HCT116 (cell line): ENCODE measurements around the gene BCKDK. TPM values are rescaled to one million over a fixed set of nuclear protein-coding genes. Genes with fewer than 3 reads are reported as not detected.

Experiments
- ATAC-seq: fragments of 200-7000 bp; cut with Tn5 transposase; 2 replicates; pipeline ENCODE4 v1.9.1; 2020; ENCODE audit warnings: mild to moderate bottlenecking, moderate library complexity
- BruUV-seq: library from RNA; stranded (reverse); fragments of 400-500 nt; replicated peaks from 2 replicates; lab custom pipeline; 2021; lab: Mats Ljungman, UMichigan
- CTCF ChIA-PET: fragments of 300-600 bp; sonication (Branson Sonifier 250); formaldehyde crosslinking; loops from one replicate; lab custom pipeline; 2021; ENCODE audit warnings: antibody characterized with exemption; lab: Charles Lee
- POLR2A ChIA-PET: fragments of 300-600, 350-600 bp; sonication (Branson Sonifier 250); formaldehyde crosslinking; loops from one replicate; lab custom pipeline; 2021; ENCODE audit warnings: antibody characterized with exemption; lab: Charles Lee
- RAD21 ChIA-PET, 2 experiments: fragments of 300-600 bp; sonication (Branson Sonifier 250); formaldehyde crosslinking; loops; one replicate each; lab custom pipeline; 2023; ENCODE audit warnings: low total read pairs in 2 of 2; ENCODE audit not compliant: uncharacterized antibody in 2 of 2, unreplicated experiment in 2 of 2, low non-redundant PET in 1 of 2; lab: Charles Lee
- DNase-seq: peaks from one replicate; pipeline ENCODE4 v3.0.0-alpha.2; 2010; ENCODE audit warnings: low read depth, low spot score
- H2AFZ ChIP-seq: fragments of 200-600 bp; shearing (Covaris generic), sonication (generic); 2 replicates; pipeline ENCODE4 v1.6.1; 2017; ENCODE audit warnings: low read depth, mixed run types, mixed read lengths, antibody characterized with exemption, low read length; ENCODE audit not compliant: poor library complexity, severe bottlenecking
- H3K27ac ChIP-seq: 2 replicates; pipeline ENCODE4 v1.5.1; 2012; ENCODE audit warnings: low read depth, low read length
- H3K27me3 ChIP-seq: fragments of 200-600 bp; sonication (generic); 2 replicates; pipeline ENCODE4 v1.6.1; 2016; ENCODE audit warnings: mixed run types, low read length, mixed read lengths; ENCODE audit not compliant: insufficient read depth
- H3K36me3 ChIP-seq, 2 experiments: fragments of 200-500 bp in 1 of 2; fragments of 200-600 bp in 1 of 2; sonication (Bioruptor generic) in 1 of 2; sonication (generic) in 1 of 2; 2 replicates each; pipeline versions ENCODE4 v1.5.1 to v1.6.1; 2014 to 2016; ENCODE audit warnings: low read length in 2 of 2, inconsistent platforms in 1 of 2, mixed read lengths in 1 of 2, mixed run types in 1 of 2; ENCODE audit not compliant: insufficient read depth in 2 of 2, control insufficient read depth in 1 of 2
- H3K4me1 ChIP-seq, 2 experiments: fragments of 200-600 bp in 1 of 2; sonication (generic) in 1 of 2; 2 replicates each; pipeline versions ENCODE4 v1.5.1 to v1.6.1; 2012 to 2017; ENCODE audit warnings: low read length in 2 of 2, inconsistent platforms in 1 of 2, mild to moderate bottlenecking in 1 of 2, mixed read lengths in 1 of 2, mixed run types in 1 of 2, moderate library complexity in 1 of 2; ENCODE audit not compliant: insufficient read depth in 2 of 2, control insufficient read depth in 1 of 2
- H3K4me2 ChIP-seq: fragments of 200-600 bp; sonication (generic); 2 replicates; pipeline ENCODE4 v1.6.1; 2017; ENCODE audit warnings: mixed run types, low read length, mixed read lengths
- H3K4me3 ChIP-seq, 2 experiments: fragments of 200-600 bp in 1 of 2; sonication (generic) in 1 of 2; replicated peaks in 1 of 2; 2 replicates each; pipeline ENCODE4 v1.5.1; 2011 to 2016; ENCODE audit warnings: low read length in 2 of 2, control low read depth in 1 of 2, low read depth in 1 of 2, mild to moderate bottlenecking in 1 of 2, mixed read lengths in 1 of 2, mixed run types in 1 of 2
- H3K79me2 ChIP-seq: fragments of 200-600 bp; sonication (generic); 2 replicates; pipeline ENCODE4 v1.6.1; 2017; ENCODE audit warnings: mild to moderate bottlenecking, mixed run types, low read length, moderate library complexity, mixed read lengths; ENCODE audit not compliant: insufficient read depth
- H3K9ac ChIP-seq: fragments of 200-600 bp; sonication (generic); 2 replicates; pipeline ENCODE4 v1.6.1; 2016; ENCODE audit warnings: low read length, mixed read lengths
- H3K9me2 ChIP-seq: fragments of 200-600 bp; sonication (generic), shearing (Covaris generic); 2 replicates; pipeline ENCODE4 v1.6.1; 2017; ENCODE audit warnings: mixed run types, mild to moderate bottlenecking, moderate library complexity; ENCODE audit not compliant: insufficient read depth
- H3K9me3 ChIP-seq, 2 experiments: fragments of 200-500 bp in 1 of 2; fragments of 200-600 bp in 1 of 2; sonication (Bioruptor generic) in 1 of 2; sonication (generic) in 1 of 2; 2 replicates each; pipeline ENCODE4 v1.6.1; 2014 to 2017; ENCODE audit warnings: low read length in 2 of 2, mixed read lengths in 2 of 2, inconsistent platforms in 1 of 2, low read depth in 1 of 2, mild to moderate bottlenecking in 1 of 2, mixed run types in 1 of 2, moderate library complexity in 1 of 2; ENCODE audit not compliant: control insufficient read depth in 1 of 2, insufficient read depth in 1 of 2
- H4K20me1 ChIP-seq: fragments of 200-600 bp; sonication (generic), shearing (Covaris generic); 2 replicates; pipeline ENCODE4 v1.6.1; 2017; ENCODE audit warnings: mixed run types, mild to moderate bottlenecking, moderate library complexity; ENCODE audit not compliant: insufficient read depth
- CBX3 ChIP-seq: IDR thresholded peaks from 2 replicates; pipeline ENCODE4 v1.6.1; 2012; ENCODE audit warnings: low read depth
- CEBPB ChIP-seq: IDR thresholded peaks from 2 replicates; pipeline ENCODE4 v1.6.1; 2012; ENCODE audit warnings: low read depth
- EGR1 ChIP-seq: IDR thresholded peaks from 2 replicates; pipeline ENCODE4 v1.6.1; 2012; ENCODE audit warnings: low read depth
- ELF1 ChIP-seq: IDR thresholded peaks from 2 replicates; pipeline ENCODE4 v1.6.1; 2012; ENCODE audit warnings: low read depth, borderline replicate concordance
- EZH2phosphoT487 ChIP-seq: fragments of 200-600 bp; IDR thresholded peaks from 2 replicates; pipeline ENCODE4 v1.6.1; 2018; ENCODE audit warnings: antibody characterized with exemption, borderline replicate concordance
- FOSL1 ChIP-seq: IDR thresholded peaks from 2 replicates; pipeline ENCODE4 v1.6.1; 2012; ENCODE audit warnings: low read depth
- JUND ChIP-seq: IDR thresholded peaks from 2 replicates; pipeline ENCODE4 v1.6.1; 2012
- POLR2A ChIP-seq: IDR thresholded peaks from 2 replicates; pipeline ENCODE4 v1.7.0; 2011; ENCODE audit warnings: borderline replicate concordance; ENCODE audit not compliant: insufficient read depth, insufficient read length; ENCODE audit errors: extremely low read depth
- POLR2AphosphoS5 ChIP-seq: IDR thresholded peaks from 2 replicates; pipeline ENCODE4 v1.6.1; 2011; ENCODE audit warnings: mild to moderate bottlenecking, low read depth, low read length, moderate library complexity
- RAD21 ChIP-seq: IDR thresholded peaks from 2 replicates; pipeline ENCODE4 v1.6.1; 2012; ENCODE audit warnings: low read depth, mild to moderate bottlenecking
- SIN3A ChIP-seq: IDR thresholded peaks from 2 replicates; pipeline ENCODE4 v1.6.1; 2012; ENCODE audit warnings: low read depth
- SP1 ChIP-seq: IDR thresholded peaks from 2 replicates; pipeline ENCODE4 v1.6.1; 2012; ENCODE audit warnings: low read depth
- SRF ChIP-seq: IDR thresholded peaks from 2 replicates; pipeline ENCODE4 v1.6.1; 2012; ENCODE audit warnings: low read depth
- TCF7L2 ChIP-seq: IDR thresholded peaks from 2 replicates; pipeline ENCODE4 v1.7.0; 2011; ENCODE audit warnings: borderline replicate concordance, inconsistent platforms; ENCODE audit not compliant: insufficient read depth, insufficient read length; ENCODE audit errors: extremely low read depth
- ZFX ChIP-seq: fragments of 450-650 bp; IDR thresholded peaks from 2 replicates; pipeline ENCODE4 v1.6.1; 2017
- intact Hi-C: fragments of 100-400 bp; cut with micrococcal nuclease; formaldehyde crosslinking; loops from 2 replicates; pipeline ENCODE4 v1.10.0; 2022
- total RNA-seq: library from RNA; stranded (reverse); gene quantifications from one replicate; pipeline ENCODE4 v1.2.1, GENCODE V29; 2021; ENCODE audit not compliant: unreplicated experiment
- TF ChIP-seq, protein P1 (sequence below): IDR thresholded peaks from 2 replicates; pipeline ENCODE4 v1.6.1; 2012
- TF ChIP-seq, protein P2 (sequence below), 3 experiments: fragments of 200-600 bp in 1 of 3; sonication (generic) in 1 of 3; IDR thresholded peaks in 2 of 3; conservative IDR thresholded peaks in 1 of 3; 2 replicates each; pipeline ENCODE4 v1.5.1; 2012 to 2017; ENCODE audit warnings: low read depth in 2 of 3, low read length in 2 of 3, antibody characterized with exemption in 1 of 3, borderline replicate concordance in 1 of 3, control low read depth in 1 of 3, mild to moderate bottlenecking in 1 of 3, mixed read lengths in 1 of 3, mixed run types in 1 of 3, moderate library complexity in 1 of 3; ENCODE audit not compliant: insufficient read depth in 1 of 3

Gene BCKDK
- total RNA-seq, 1 experiment from 2014 or later = 60.7 TPM

DNA sequence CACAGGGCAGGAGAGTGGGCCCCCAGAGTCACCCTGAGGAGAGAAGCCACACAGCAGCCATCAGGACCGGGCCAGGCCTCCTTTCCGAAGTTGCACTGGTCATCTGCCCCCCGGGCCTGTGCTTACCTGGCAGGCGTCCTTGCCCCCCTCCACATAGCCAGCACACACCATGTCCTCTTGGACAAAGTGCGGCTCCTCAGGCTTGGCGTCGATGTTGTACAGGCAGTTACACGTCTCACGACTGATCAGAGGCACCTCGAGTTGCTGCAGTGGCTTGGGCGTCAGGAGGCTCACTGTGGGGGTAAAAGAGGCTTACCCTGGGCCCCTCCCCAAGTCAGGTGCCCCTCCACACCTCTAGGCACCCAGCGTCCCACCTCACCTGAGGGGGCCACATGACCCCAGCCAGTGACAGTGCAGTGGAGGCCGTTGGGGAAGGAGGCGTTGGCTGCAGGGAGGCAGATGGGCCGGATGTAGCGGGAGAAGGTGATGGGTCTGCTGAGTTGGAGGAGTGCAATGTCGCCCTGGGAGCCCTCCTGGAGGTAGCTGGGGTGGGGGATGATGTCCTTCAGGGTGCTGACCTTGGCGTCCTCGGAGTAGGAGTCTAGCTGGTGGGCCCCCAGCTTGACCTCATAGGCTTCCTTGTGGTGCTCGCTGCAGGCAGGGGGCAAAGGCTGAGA lies 24.3 kb downstream of the BCKDK start:
- RAD21 ChIA-PET = no interaction called here
- peaks cover 8 to 14% of the 10 kb centered on the region in 2 experiments; a peak in 3 of 4 replicates for H3K36me3 ChIP-seq
- CTCF ChIA-PET = interaction anchor here (0.6 to 1.6 kb wide), 2 partner anchors 10 to 30 kb away, joined by 4 to 8 read pairs; no protein-coding TSS in a partner anchor
- H3K27ac ChIP-seq = no peak overlapping the region
- intact Hi-C loops = no loop called here
- H3K9ac ChIP-seq = no peak overlapping the region
- no peak overlapping the region for H2AFZ ChIP-seq
- H3K4me2 ChIP-seq = no peak overlapping the region
- no peaks in the 10 kb centered on the region for H3K9me2 ChIP-seq
- no peaks in the 10 kb centered on the region for H3K27me3 ChIP-seq
- peaks cover 7% of the 10 kb centered on the region; the same call in 1 of the 2 replicates for H3K79me2 ChIP-seq
- DNase-seq (no peak), ATAC-seq (no peak)
- H4K20me1 ChIP-seq = no peaks in the 10 kb centered on the region
- peaks cover 29 to 45% of the 10 kb centered on the region in 2 experiments for H3K4me1 ChIP-seq
- H3K4me3 ChIP-seq = no peak overlapping the region
- TF ChIP-seq ELF1 = no peak
- no peak for TF ChIP-seq ZFX
- TF ChIP-seq POLR2AphosphoS5 = peak; percentile 27; the same call in 1 of the 2 replicates
- TF ChIP-seq SP1 = no peak
- TF ChIP-seq, protein P1, sequence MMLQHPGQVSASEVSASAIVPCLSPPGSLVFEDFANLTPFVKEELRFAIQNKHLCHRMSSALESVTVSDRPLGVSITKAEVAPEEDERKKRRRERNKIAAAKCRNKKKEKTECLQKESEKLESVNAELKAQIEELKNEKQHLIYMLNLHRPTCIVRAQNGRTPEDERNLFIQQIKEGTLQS = no peak
- TF ChIP-seq EGR1 = no peak
- H3K9me3 ChIP-seq = no peaks in the 10 kb centered on the region
- POLR2A ChIA-PET = interaction anchor here (1.4 to 2.4 kb wide), 2 partner anchors 10 to 15 kb away, joined by 3 to 7 read pairs; partner anchors contain the start of gene KAT8
- no TSS peak for BruUV-seq

DNA sequence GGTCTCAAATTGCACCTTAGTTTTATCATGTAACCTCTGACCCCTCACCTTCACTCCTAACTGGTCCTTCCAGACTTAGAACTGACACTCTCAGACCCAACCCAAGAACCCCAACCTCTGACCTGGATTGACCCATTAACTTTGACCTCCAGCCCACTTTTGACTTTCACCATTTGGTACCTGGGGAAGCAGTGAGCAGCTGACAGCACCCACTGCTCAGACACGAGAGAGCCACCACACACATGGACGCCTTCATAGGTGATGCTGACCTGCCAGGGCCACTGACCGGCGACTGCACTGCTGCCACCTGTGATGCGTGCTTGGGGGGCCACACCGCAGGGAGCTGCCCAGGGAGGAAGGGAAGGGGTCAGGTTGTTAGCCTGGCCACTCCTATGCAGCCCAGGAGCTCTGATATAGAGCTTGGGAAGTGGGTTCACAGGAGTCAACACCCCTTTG lies 24.9 kb downstream of the BCKDK start:
- peaks cover 34 to 51% of the 10 kb centered on the region in 2 experiments for H3K4me1 ChIP-seq
- no peak overlapping the region for H3K4me2 ChIP-seq
- ATAC-seq = no peak
- no peaks in the 10 kb centered on the region for H3K9me3 ChIP-seq
- intact Hi-C loops = no loop called here
- peaks cover 7% of the 10 kb centered on the region; the same call in 1 of the 2 replicates for H3K79me2 ChIP-seq
- peaks cover 8 to 14% of the 10 kb centered on the region in 2 experiments; a peak in 3 of 4 replicates for H3K36me3 ChIP-seq
- POLR2A ChIA-PET = interaction anchor here (1.4 kb wide), 1 partner anchor 9 kb away, joined by 3 read pairs; no protein-coding TSS in a partner anchor
- no peak overlapping the region for H2AFZ ChIP-seq
- H3K27me3 ChIP-seq = no peaks in the 10 kb centered on the region
- no peaks in the 10 kb centered on the region for H3K9me2 ChIP-seq
- no peak for DNase-seq
- H3K9ac ChIP-seq = no peak overlapping the region
- CTCF ChIA-PET = no interaction called here
- no peak overlapping the region for H3K27ac ChIP-seq
- H3K4me3 ChIP-seq = no peak overlapping the region
- no TSS peak for BruUV-seq
- RAD21 ChIA-PET = no interaction called here
- no peaks in the 10 kb centered on the region for H4K20me1 ChIP-seq
- TF ChIP-seq CBX3 (no peak), ZFX (no peak), SRF (no peak), EZH2phosphoT487 (no peak), POLR2A (no peak), CEBPB (no peak), JUND (no peak), ELF1 (no peak), TCF7L2 (no peak), RAD21 (no peak), FOSL1 (no peak), SIN3A (no peak)
- TF ChIP-seq, protein P2, sequence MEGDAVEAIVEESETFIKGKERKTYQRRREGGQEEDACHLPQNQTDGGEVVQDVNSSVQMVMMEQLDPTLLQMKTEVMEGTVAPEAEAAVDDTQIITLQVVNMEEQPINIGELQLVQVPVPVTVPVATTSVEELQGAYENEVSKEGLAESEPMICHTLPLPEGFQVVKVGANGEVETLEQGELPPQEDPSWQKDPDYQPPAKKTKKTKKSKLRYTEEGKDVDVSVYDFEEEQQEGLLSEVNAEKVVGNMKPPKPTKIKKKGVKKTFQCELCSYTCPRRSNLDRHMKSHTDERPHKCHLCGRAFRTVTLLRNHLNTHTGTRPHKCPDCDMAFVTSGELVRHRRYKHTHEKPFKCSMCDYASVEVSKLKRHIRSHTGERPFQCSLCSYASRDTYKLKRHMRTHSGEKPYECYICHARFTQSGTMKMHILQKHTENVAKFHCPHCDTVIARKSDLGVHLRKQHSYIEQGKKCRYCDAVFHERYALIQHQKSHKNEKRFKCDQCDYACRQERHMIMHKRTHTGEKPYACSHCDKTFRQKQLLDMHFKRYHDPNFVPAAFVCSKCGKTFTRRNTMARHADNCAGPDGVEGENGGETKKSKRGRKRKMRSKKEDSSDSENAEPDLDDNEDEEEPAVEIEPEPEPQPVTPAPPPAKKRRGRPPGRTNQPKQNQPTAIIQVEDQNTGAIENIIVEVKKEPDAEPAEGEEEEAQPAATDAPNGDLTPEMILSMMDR (IDR thresholded peaks at IDR 0.05 in 2 of 3, conservative IDR thresholded peaks at IDR 0.05 in 1 of 3; ENCODE audit: borderline replicate concordance in 1 of 3, insufficient read depth in 1 of 3, low read depth in 2 of 3, low read length in 2 of 3) = no peak
